Endothelial cell (in vitro differentiated cells): ENCODE results near the gene SPTBN5. TPM values are rescaled to one million over a fixed set of nuclear protein-coding genes. Genes with fewer than 3 reads are reported as not detected.
A peak's percentile ranks its signal among the peaks of the same experiment; 100 is the strongest.

Experiments
- DNase-seq: peaks from one replicate; pipeline ENCODE4 v3.0.0; 2021; ENCODE audit warnings: low spot score
- H3K27ac Mint-ChIP-seq: one replicate; pipeline ENCODE4 v1.8.0; 2021; ENCODE audit warnings: mixed read lengths, inconsistent platforms; ENCODE audit not compliant: unreplicated experiment
- H3K27me3 Mint-ChIP-seq: one replicate; pipeline ENCODE4 v1.8.0; 2021; ENCODE audit warnings: mild to moderate bottlenecking, moderate library complexity, mixed read lengths, inconsistent platforms; ENCODE audit not compliant: unreplicated experiment
- H3K36me3 Mint-ChIP-seq: one replicate; pipeline ENCODE4 v1.8.0; 2021; ENCODE audit warnings: mild to moderate bottlenecking, low read depth, mixed read lengths, inconsistent platforms; ENCODE audit not compliant: unreplicated experiment
- H3K4me1 Mint-ChIP-seq: one replicate; pipeline ENCODE4 v1.8.0; 2021; ENCODE audit warnings: mild to moderate bottlenecking, mixed read lengths, inconsistent platforms; ENCODE audit not compliant: unreplicated experiment
- H3K4me3 Mint-ChIP-seq: one replicate; pipeline ENCODE4 v1.8.0; 2021; ENCODE audit warnings: mild to moderate bottlenecking, mixed read lengths, inconsistent platforms; ENCODE audit not compliant: unreplicated experiment
- H3K9me3 Mint-ChIP-seq: one replicate; pipeline ENCODE4 v1.8.0; 2021; ENCODE audit warnings: mixed read lengths, inconsistent platforms; ENCODE audit not compliant: unreplicated experiment
- CTCF ChIP-seq: fragments of 200-600 bp; sonication (generic); IDR thresholded peaks from one replicate; pipeline ENCODE4 v1.5.0; 2021; ENCODE audit warnings: antibody characterized with exemption; ENCODE audit not compliant: unreplicated experiment
- total RNA-seq: library from RNA; stranded (reverse); fragmentation: NEBNext Ultra II Directional; extraction: Animal tissue kit (Norgen Biotek cat#: 25700); gene quantifications from one replicate; pipeline ENCODE4 v1.2.1, GENCODE V29; 2021; ENCODE audit not compliant: unreplicated experiment

SPTBN5 gene
- total RNA-seq, 1 donor from 2014 or later: 9.4 TPM

DNA sequence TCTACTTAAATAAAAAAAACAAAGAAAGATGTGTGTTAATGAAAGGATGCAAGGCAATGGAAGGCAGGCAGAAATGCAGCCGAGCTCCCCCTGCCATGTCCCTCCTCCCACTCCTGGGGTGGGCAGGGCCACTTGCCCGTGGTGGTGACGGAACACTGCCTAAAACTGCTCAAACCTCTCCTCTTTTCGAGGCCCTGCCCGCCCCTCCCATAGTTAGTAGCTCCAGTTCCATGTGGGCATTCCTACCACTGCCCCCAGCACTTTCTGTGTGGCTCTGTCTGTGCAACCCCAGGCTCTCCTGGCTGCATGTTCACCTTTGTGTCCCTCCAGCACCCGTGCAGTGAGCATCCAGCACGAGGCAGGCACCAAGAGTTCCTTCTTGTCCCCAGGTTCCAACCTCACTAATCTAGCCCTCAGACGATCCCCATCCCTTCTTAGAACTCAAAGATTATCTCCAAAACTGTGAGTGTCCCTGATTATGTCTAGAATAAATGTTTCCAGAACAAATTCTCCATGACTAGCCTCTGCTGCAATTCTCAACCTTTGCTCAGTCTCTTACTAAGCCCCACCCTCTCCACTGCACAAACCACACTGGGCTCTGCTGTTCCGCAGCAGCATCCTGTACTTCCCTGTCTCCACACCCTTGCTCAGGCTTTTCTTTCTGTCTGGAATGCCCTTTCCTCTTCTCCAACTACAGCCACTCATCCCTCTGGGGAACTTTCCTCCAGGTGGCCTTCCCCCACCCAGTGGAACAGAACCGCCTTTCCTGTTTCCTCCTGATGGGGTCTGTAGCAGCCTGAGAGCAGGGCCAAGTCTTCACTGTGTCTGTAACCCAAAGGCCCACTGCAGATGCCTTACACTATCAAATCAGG is 32.6 kb upstream of the SPTBN5 start:
- H3K4me1 Mint-ChIP-seq: peaks cover 65% of the 10 kb centered on the region
- peak overlapping the region; percentile 93 for H3K27ac Mint-ChIP-seq
- peak overlapping the region; percentile 65 for H3K4me3 Mint-ChIP-seq
- H3K27me3 Mint-ChIP-seq: peaks cover 6% of the 10 kb centered on the region
- no peaks in the 10 kb centered on the region for H3K9me3 Mint-ChIP-seq
- DNase-seq: peak; percentile 28
- TF ChIP-seq CTCF: no peak
- H3K36me3 Mint-ChIP-seq: peaks cover 43% of the 10 kb centered on the region

GRCh38 chr15:41925086-41925608 is 31.3 kb upstream of the SPTBN5 start:
- TF ChIP-seq CTCF: no peak
- Mint-ChIP-seq H3K27me3 (peaks cover 8% of the 10 kb centered on the region), H3K4me3 (peak overlapping the region; percentile 12), H3K9me3 (no peaks in the 10 kb centered on the region), H3K36me3 (peaks cover 53% of the 10 kb centered on the region), H3K4me1 (peaks cover 73% of the 10 kb centered on the region), H3K27ac (peak overlapping the region; percentile 93)
- no peak for DNase-seq

- no peak overlapping the region for H3K4me3 Mint-ChIP-seq
- H3K27me3 Mint-ChIP-seq: peaks cover 9% of the 10 kb centered on the region
- H3K4me1 Mint-ChIP-seq: peaks cover 71% of the 10 kb centered on the region
- DNase-seq: no peak
- H3K27ac Mint-ChIP-seq: no peak overlapping the region
- no peak for TF ChIP-seq CTCF
- no peaks in the 10 kb centered on the region for H3K9me3 Mint-ChIP-seq
- H3K36me3 Mint-ChIP-seq: peaks cover 62% of the 10 kb centered on the region
Measured at GRCh38 chr15:41923401-41923997, 29.6 kb upstream of the SPTBN5 start.

DNA sequence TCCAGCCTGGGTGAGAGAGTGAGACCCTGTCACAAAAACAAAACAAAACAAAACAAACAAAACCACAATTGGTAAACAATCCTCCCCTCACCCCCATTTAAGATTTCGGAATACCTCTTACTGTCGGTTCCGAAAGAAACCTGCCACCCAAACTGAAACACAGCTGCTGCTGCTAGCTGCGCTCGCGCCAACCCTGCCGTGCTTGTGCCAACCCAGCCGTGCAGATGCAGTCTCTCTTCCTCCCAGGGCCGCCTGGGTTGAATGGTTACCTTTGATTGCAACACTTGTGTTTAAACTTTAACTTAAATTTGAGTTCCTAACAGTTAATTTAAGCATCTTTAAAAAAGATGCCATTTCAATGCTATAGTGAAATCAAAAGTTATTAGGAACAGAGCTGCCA is 28.5 kb upstream of the SPTBN5 start:
- peaks cover 11% of the 10 kb centered on the region for H3K27me3 Mint-ChIP-seq

More for the DNA sequence above, 28.5 kb upstream of the SPTBN5 start:
- Mint-ChIP-seq H3K9me3 (no peaks in the 10 kb centered on the region), H3K4me1 (peaks cover 71% of the 10 kb centered on the region), H3K27ac (peak overlapping the region; percentile 64), H3K4me3 (no peak overlapping the region), H3K36me3 (peaks cover 71% of the 10 kb centered on the region)
- TF ChIP-seq CTCF: no peak
- no peak for DNase-seq
